Activated CD4-positive, alpha-beta memory T cell treated with anti-CD3 and anti-CD28 coated beads for 36 hours (primary cell): ENCODE measurements around the gene ZNF165. TPM values are rescaled to one million over a fixed set of nuclear protein-coding genes. Genes with fewer than 3 reads are reported as not detected.
"Not testable (repeated sequence)": the region's sequence is repeated elsewhere in the genome, so short reads cannot be mapped to it uniquely, and the experiment has no call there.

Source experiments
- CTCF ChIA-PET: fragments of 350-600 bp; sonication (Branson Sonifier 250); formaldehyde crosslinking; loops from one replicate; lab custom pipeline; 2021; ENCODE audit warnings: antibody characterized with exemption, inconsistent platforms; lab: Charles Lee
- POLR2A ChIA-PET: fragments of 350-600 bp; sonication (Branson Sonifier 250); formaldehyde crosslinking; loops from one replicate; lab custom pipeline; 2021; ENCODE audit warnings: antibody characterized with exemption; lab: Charles Lee
- DNase-seq: peaks from one replicate; pipeline ENCODE4 v3.0.0-alpha.2; 2020
- H3K27ac Mint-ChIP-seq: one replicate; pipeline ENCODE4 v1.8.0; 2021; ENCODE audit warnings: mixed read lengths
- H3K27me3 Mint-ChIP-seq: one replicate; pipeline ENCODE4 v1.8.0; 2021; ENCODE audit warnings: mixed read lengths
- H3K36me3 Mint-ChIP-seq: one replicate; pipeline ENCODE4 v1.8.0; 2021; ENCODE audit warnings: mixed read lengths
- H3K4me1 Mint-ChIP-seq: one replicate; pipeline ENCODE4 v1.8.0; 2021; ENCODE audit warnings: low read depth, mixed read lengths
- H3K4me3 Mint-ChIP-seq: one replicate; pipeline ENCODE4 v1.8.0; 2021; ENCODE audit warnings: mild to moderate bottlenecking, mixed read lengths
- H3K9me3 Mint-ChIP-seq: one replicate; pipeline ENCODE4 v1.8.0; 2021; ENCODE audit warnings: mixed read lengths
- intact Hi-C: fragments of 100-400 bp; cut with micrococcal nuclease; formaldehyde crosslinking; loops from one replicate; pipeline ENCODE4 v1.15.1; 2023
- total RNA-seq, 2 experiments: library from RNA; stranded (reverse); gene quantifications; one replicate each; pipeline ENCODE4 v1.2.3, GENCODE V29; 2021

ZNF165 gene
- 1 to 10 TPM; 3.7 to 4.0 TPM for total RNA-seq

DNA sequence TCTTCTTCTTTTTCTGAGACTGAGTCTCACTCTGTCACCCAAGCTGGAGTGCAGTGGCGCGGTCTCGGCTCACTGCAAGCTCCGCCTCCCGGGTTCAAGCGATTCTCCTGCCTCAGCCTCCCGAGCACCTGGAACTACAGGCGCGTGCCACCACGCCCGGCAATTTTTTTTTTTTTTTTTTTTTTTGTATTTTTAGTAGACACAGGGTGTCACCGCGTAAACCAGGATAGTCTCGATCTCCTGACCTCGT, at the start of gene ZNF165:
ZNF165 (plus strand) TSS at position 188 of the 250 bp plus-strand sequence. CDS start 4,913 bp downstream, outside the sequence.
- DNase-seq, H3K36me3 Mint-ChIP-seq, H3K9me3 Mint-ChIP-seq, H3K27me3 Mint-ChIP-seq: not testable (repeated sequence)
- Mint-ChIP-seq H3K4me3 (peak within 1 kb of the TSS; percentile 96), H3K4me1 (peaks cover 20% of the 10 kb centered on the region), H3K27ac (peak within 1 kb of the TSS; percentile 97)
- ChIA-PET CTCF (interaction anchor here (0.7 kb wide), 1 partner anchor 18 kb away, joined by 3 read pairs; no protein-coding TSS in a partner anchor), POLR2A (interaction anchor here (0.6 to 1.8 kb wide), 5 partner anchors 12 to 350 kb away, joined by 3 to 8 read pairs (median 3); a partner anchor contains a TSS)
- intact Hi-C loops, result loop anchor here (1.0 to 5.0 kb wide), 6 partner anchors 24 to 506 kb away; partner anchors contain the start of genes ZKSCAN4 and ZSCAN26

DNA sequence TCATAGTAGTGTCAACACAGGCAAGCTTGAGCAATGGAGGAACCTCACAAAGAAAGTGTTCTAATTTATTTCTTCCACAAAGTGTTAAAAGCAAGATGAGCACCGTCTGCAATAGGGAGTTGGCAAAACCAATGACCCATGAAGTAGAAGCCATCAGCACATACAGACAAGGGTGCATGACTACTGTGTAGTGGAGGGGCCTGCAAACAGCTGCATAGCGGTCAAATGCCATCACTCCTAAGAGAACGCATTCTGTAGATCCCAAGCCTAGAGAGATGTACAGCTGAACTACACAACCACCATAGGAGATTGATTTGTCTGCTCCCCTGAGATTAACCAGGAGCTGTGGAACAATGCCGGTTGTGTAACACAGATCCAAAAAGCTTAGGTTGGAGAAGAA, 26.8 kb upstream of the ZNF165 start:
- Mint-ChIP-seq H3K9me3 (no peaks in the 10 kb centered on the region), H3K27ac (no peak overlapping the region), H3K4me1 (no peaks in the 10 kb centered on the region), H3K36me3 (no peaks in the 10 kb centered on the region), H3K27me3 (peaks cover 25% of the 10 kb centered on the region), H3K4me3 (no peak overlapping the region)
- DNase-seq, result no peak
- POLR2A ChIA-PET, result no interaction called here
- CTCF ChIA-PET, result no interaction called here
- intact Hi-C loops, result no loop called here

DNA sequence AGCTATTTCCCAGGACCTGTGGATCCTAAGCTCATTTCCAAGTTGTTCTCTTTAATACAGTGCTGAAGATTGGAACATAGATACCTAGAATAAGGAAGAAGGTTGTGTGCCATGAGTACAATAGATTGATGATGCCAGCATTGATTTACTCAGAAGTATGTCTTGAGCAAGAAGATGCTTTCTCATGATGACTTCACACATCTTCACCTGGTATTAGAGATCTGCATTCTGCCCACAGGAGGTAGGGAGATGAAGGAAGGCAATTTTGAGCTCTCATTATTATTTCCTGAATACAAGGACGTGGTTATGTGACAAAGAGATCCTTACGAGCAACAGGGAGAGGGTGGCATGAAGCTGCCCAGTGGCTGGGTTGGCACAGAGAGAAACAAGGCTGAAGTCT, 20.0 kb upstream of the ZNF165 start:
- Mint-ChIP-seq H3K27ac (no peak overlapping the region), H3K4me3 (no peak overlapping the region), H3K36me3 (no peaks in the 10 kb centered on the region), H3K9me3 (no peaks in the 10 kb centered on the region), H3K4me1 (no peaks in the 10 kb centered on the region), H3K27me3 (peaks cover 26% of the 10 kb centered on the region)
- no peak for DNase-seq
- intact Hi-C loops, result no loop called here
- ChIA-PET POLR2A (no interaction called here), CTCF (interaction anchor here (0.9 kb wide), 1 partner anchor 296 kb away, joined by 4 read pairs; no protein-coding TSS in a partner anchor)

DNA sequence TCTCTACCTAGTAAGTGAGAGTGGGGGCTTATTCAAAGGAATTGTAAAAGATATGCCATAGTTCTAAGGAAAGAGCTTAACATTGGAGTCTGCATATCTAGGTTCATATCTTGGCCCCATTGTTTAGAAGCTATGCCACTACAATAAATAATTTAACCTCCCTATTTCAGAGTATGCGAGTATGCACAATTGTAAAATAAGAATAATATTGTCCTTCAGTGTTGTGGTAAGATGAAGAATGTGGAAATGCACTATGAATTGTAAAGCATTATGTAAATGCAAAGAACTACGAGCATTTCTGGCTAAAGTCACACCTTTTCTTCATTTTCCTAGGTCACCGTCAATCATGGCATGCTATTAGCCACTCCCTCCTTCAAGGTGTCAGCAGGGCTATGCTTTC, 16.1 kb upstream of the ZNF165 start:
- no peaks in the 10 kb centered on the region for H3K4me1 Mint-ChIP-seq
- intact Hi-C loops, result no loop called here
- H3K9me3 Mint-ChIP-seq, result no peaks in the 10 kb centered on the region
- no peak overlapping the region for H3K4me3 Mint-ChIP-seq
- ChIA-PET POLR2A (no interaction called here), CTCF (no interaction called here)
- H3K27me3 Mint-ChIP-seq, result peaks cover 34% of the 10 kb centered on the region
- H3K36me3 Mint-ChIP-seq, result no peaks in the 10 kb centered on the region
- H3K27ac Mint-ChIP-seq, result no peak overlapping the region
- DNase-seq, result no peak

DNA sequence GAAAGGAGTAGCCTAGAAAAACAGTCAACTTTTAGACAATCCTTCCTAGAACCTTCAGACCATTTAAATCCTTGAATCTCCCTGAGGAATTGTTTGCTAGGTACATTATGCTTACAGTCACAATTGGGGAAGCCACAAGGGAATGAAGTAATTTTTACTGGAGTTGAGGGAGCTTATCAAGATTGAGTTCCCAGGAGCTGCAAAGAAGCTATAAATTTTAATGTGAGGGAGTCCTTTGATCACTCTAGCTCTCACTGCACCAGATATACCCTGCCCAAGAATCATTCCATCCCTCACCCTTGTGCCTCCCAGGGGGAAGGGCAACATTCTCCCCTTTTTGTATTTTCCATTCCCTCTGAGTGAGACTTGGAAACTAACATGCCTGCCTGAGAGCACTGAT, 12.3 kb upstream of the ZNF165 start:
- no peak overlapping the region for H3K27ac Mint-ChIP-seq
- CTCF ChIA-PET, result no interaction called here

DNA sequence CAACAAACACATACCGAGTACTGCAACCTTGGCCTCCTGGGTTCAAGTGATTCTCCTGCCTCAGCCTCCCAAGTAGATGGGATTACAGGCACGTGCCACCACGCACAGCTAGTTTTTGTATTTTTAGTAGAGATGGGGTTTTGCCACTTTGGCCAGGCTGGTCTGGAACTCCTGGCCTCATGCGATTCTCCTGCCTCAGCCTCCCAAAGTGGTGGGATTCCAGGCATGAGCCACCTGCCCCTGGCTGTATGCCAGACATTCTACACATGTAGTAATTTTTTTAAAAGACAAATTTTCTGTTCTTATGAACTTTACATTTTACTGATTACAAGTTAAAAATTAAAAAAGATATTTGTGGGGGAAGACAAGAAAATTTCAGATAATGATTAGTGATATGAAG, 9.4 kb upstream of the ZNF165 start:
- DNase-seq, POLR2A ChIA-PET, H3K27ac Mint-ChIP-seq, H3K4me1 Mint-ChIP-seq, H3K9me3 Mint-ChIP-seq, CTCF ChIA-PET, H3K36me3 Mint-ChIP-seq, H3K4me3 Mint-ChIP-seq, intact Hi-C loops: not testable (repeated sequence)
- H3K27me3 Mint-ChIP-seq, result peaks cover 26% of the 10 kb centered on the region

More for the DNA sequence above, 12.3 kb upstream of the ZNF165 start:
- Mint-ChIP-seq H3K9me3 (no peaks in the 10 kb centered on the region), H3K27me3 (peaks cover 35% of the 10 kb centered on the region), H3K4me1 (no peaks in the 10 kb centered on the region), H3K4me3 (no peak overlapping the region), H3K36me3 (no peaks in the 10 kb centered on the region)
- intact Hi-C loops, result no loop called here
- POLR2A ChIA-PET, result no interaction called here
- no peak for DNase-seq

DNA sequence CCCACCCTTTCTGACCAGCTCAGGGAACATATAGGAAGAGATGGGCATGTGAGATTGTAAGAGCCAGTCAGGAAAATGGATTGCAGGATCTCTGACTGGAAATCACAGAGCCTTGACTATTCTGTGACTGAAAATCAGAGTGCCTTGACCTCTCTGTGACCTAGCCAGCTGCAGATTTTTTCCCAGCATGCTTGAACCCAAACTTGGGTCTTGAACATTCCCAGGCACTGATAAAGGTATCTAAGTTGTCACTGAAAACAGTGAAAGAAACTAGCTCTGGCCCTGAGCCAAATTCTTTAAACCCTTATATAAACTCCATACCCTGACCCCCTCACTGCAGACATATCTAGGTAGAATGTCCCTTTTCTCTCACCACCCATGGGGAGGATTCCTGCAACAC, 2.3 kb upstream of the ZNF165 start:
- Mint-ChIP-seq H3K36me3 (no peaks in the 10 kb centered on the region), H3K4me1 (peaks cover 13% of the 10 kb centered on the region), H3K4me3 (no peak overlapping the region), H3K9me3 (no peaks in the 10 kb centered on the region), H3K27ac (no peak overlapping the region), H3K27me3 (peaks cover 2% of the 10 kb centered on the region)
- ChIA-PET POLR2A (no interaction called here), CTCF (no interaction called here)
- intact Hi-C loops, result no loop called here
- DNase-seq, result no peak

DNA sequence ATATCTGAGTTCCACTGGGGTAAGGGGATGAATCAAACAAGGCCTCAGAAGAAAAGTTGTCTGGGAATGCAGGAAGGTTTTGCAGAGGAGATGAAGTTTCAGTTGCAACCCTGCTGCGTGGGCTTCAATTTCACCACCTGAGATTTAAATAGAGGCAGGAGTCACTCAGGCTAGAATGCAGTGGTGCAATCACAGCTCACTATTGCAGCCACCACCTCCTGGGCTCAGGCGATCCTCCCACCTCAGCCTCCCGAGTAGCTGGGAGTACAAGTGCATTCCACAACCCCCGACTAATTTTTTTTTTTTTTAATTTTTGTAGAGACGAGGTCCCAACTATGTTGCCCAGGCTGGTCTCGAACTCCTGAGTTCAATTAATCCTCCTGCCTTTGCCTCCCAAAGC, 1.5 kb upstream of the ZNF165 start:
- no peaks in the 10 kb centered on the region for H3K36me3 Mint-ChIP-seq
- H3K27ac Mint-ChIP-seq, result no peak overlapping the region
- POLR2A ChIA-PET, result no interaction called here

DNA sequence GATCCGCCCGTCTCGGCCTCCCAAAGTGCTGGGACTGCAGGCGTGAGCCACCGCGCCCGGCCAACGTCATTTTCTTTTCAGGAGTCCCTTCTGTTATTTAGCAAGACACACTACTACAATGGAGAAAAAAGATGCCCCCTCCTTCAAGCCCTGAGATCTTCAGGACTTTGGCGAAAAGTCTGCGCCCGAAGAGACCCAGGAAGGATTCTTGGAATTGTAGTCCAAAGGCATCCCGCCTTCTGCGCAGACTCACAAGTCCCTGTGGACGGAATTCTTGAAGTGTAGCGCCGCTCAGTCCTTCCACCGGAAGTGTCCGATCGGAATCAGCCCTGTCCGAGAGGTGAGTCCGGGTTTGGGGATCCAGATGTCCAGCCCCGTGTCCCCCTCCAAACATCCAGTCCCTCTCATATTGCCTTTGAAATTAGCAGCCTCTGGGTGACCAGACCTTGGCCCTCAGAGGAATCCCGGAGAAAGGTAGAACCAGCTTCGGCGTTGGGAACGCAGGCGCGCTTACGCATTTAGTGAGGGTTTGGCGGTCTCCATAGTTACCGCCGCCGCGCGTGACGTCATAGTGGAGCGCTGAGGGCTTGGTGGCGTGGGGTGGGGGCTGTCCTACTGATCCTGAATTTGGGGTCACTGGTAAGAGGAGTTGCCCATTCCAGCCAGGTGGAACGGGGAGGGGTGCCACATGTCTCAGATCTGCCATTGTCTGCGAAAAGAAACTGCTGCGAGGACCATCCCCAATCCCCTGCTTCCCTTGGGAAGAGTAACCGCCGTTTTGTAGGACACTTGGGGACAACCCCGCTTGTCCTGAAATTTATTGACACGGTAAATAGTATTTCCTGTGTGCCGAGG, 490 bp downstream of the ZNF165 start:
- no peaks in the 10 kb centered on the region for H3K9me3 Mint-ChIP-seq
- peak overlapping the region; percentile 96 for H3K4me3 Mint-ChIP-seq
- CTCF ChIA-PET, result interaction anchor here (0.7 kb wide), 1 partner anchor 17 kb away, joined by 3 read pairs; no protein-coding TSS in a partner anchor
- intact Hi-C loops, result loop anchor here (1.0 to 5.0 kb wide), 6 partner anchors 23 to 506 kb away; partner anchors contain the start of genes ZKSCAN4 and ZSCAN26
- POLR2A ChIA-PET, result interaction anchor here (0.6 to 1.8 kb wide), 4 partner anchors 12 to 351 kb away, joined by 3 to 8 read pairs (median 4); no protein-coding TSS in a partner anchor
- H3K36me3 Mint-ChIP-seq, result peaks cover 7% of the 10 kb centered on the region
- peak overlapping the region; percentile 97 for H3K27ac Mint-ChIP-seq
- peak; percentile 92 for DNase-seq
- no peaks in the 10 kb centered on the region for H3K27me3 Mint-ChIP-seq
- peaks cover 20% of the 10 kb centered on the region for H3K4me1 Mint-ChIP-seq

More for the DNA sequence above, 1.5 kb upstream of the ZNF165 start:
- Mint-ChIP-seq H3K9me3 (no peaks in the 10 kb centered on the region), H3K27me3 (no peaks in the 10 kb centered on the region), H3K4me3 (no peak overlapping the region), H3K4me1 (peaks cover 20% of the 10 kb centered on the region)
- CTCF ChIA-PET, result no interaction called here
- DNase-seq, result no peak
- intact Hi-C loops, result no loop called here

DNA sequence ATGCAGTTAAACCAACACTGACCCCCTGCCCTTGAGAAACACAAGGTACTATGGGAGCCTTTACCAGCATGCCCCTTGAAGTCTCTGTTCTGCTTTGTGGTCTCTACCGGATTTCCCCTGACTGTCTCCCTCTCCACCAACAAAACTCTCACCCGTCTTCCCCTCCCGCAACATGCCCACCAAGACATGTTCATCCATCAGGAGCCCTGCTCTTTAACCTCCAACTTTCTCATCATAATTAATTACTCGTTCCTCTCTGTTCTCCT, 1.1 kb downstream of the ZNF165 start:
- ChIA-PET CTCF (no interaction called here), POLR2A (interaction anchor here (1.0 to 1.8 kb wide), 2 partner anchors 11 to 23 kb away, joined by 3 to 8 read pairs; no protein-coding TSS in a partner anchor)
- Mint-ChIP-seq H3K9me3 (no peaks in the 10 kb centered on the region), H3K4me3 (peak overlapping the region; percentile 96), H3K27ac (peak overlapping the region; percentile 97), H3K4me1 (peaks cover 20% of the 10 kb centered on the region), H3K36me3 (peaks cover 13% of the 10 kb centered on the region), H3K27me3 (no peaks in the 10 kb centered on the region)
- peak; percentile 25 for DNase-seq
- intact Hi-C loops, result loop anchor here (2.0 to 5.0 kb wide), 4 partner anchors 171 to 505 kb away; partner anchors contain the start of genes ZKSCAN4 and ZSCAN26

DNA sequence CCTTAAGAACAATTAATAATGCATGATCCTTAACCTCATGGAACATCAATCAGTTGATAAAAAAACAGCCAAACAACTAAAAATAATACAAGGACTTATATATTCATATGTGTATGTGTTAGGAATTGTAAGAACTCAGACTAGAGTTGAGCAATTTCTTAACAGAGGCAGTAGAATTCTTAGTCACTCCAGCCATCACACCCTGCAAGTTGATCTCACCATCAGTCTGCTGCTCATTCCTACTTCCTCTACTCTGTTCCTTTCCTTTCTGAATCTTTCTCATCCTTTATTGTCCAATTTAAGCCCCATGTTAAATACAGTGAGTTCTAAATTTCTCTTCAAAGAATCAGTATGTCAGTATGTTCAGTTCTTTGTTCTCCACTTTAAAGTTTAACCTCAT, 2.6 kb downstream of the ZNF165 start:
- intact Hi-C loops, result loop anchor here (5.0 kb wide), 2 partner anchors 169 to 184 kb away; partner anchors contain the start of genes ZKSCAN4 and ZSCAN26
- Mint-ChIP-seq H3K4me3 (no peak overlapping the region), H3K27me3 (no peaks in the 10 kb centered on the region), H3K36me3 (peaks cover 24% of the 10 kb centered on the region), H3K9me3 (peaks cover 6% of the 10 kb centered on the region), H3K27ac (no peak overlapping the region), H3K4me1 (peaks cover 20% of the 10 kb centered on the region)
- ChIA-PET CTCF (no interaction called here), POLR2A (no interaction called here)
- DNase-seq, result no peak

DNA sequence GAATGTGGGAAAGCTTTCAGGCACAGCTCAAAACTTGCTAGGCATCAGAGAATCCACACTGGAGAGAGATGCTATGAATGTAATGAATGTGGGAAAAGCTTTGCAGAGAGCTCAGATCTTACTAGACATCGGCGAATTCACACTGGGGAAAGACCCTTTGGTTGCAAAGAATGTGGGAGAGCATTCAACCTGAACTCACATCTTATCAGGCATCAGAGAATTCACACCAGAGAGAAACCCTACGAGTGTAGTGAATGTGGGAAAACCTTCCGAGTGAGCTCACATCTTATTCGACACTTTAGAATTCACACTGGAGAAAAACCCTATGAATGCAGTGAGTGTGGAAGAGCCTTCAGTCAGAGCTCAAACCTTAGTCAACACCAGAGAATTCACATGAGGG, 8.7 kb downstream of the ZNF165 start:
- CTCF ChIA-PET, result no interaction called here
- H3K9me3 Mint-ChIP-seq, result peaks cover 33% of the 10 kb centered on the region

More for the DNA sequence above, 8.7 kb downstream of the ZNF165 start:
- Mint-ChIP-seq H3K36me3 (peaks cover 55% of the 10 kb centered on the region), H3K4me1 (no peaks in the 10 kb centered on the region), H3K27ac (no peak overlapping the region), H3K27me3 (peaks cover 12% of the 10 kb centered on the region), H3K4me3 (no peak overlapping the region)
- POLR2A ChIA-PET, result no interaction called here
- intact Hi-C loops, result no loop called here
- no peak for DNase-seq
